Measurements from ENCODE around the gene SNX17.
"Not testable (repeated sequence)": the region's sequence is repeated elsewhere in the genome, so short reads cannot be mapped to it uniquely, and the experiment has no call there.

SNX17 gene, protein sequence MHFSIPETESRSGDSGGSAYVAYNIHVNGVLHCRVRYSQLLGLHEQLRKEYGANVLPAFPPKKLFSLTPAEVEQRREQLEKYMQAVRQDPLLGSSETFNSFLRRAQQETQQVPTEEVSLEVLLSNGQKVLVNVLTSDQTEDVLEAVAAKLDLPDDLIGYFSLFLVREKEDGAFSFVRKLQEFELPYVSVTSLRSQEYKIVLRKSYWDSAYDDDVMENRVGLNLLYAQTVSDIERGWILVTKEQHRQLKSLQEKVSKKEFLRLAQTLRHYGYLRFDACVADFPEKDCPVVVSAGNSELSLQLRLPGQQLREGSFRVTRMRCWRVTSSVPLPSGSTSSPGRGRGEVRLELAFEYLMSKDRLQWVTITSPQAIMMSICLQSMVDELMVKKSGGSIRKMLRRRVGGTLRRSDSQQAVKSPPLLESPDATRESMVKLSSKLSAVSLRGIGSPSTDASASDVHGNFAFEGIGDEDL

DNA sequence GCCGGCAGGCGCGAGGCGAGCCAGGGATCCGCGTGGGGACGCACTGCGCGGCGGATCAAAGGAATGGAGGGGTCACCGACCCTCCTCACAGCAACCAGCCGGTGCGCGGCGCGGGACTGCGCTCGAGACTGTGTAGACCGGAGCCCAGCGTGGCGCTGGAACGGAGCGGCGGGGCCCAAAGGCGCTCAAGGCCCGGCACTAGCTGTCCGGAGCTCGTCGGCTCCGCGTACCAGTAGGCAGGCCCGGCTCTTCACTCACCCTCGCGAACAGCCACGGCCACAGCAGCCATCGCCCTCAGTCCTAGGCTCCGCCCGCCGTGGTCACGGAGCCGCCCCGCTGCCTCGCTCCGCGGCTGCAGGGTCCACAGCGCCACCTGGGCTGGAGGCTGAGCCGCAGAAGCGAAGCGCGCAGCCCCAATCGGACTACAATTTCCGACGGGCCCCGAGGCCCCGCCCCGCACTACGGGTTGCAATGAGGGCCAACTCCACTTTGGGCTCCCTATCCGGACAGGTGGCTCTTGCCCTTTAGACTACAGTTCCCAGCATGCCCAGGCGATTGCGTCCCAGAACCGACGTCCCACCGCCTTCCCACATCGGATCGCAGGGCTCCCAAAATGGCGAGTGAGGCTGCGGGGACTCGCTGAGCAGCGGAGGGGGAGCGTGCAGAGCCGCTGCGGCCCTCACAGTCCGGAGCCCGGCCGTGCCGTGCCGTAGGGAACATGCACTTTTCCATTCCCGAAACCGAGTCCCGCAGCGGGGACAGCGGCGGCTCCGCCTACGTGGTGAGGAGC is at the start of gene SNX17, which contains the start of gene EIF2B4:
Gene SNX17, plus strand, starts transcription at position 591 of the 790 bp plus-strand sequence. Its CDS starts 128 bp downstream, at position 719.
Gene EIF2B4, minus strand, starts transcription at position 313 of the 790 bp plus-strand sequence. Its CDS starts 24 bp downstream, at position 289.
- H3K4me1 Mint-ChIP-seq (ENCODE audit: low read depth) = peaks cover 24% of the 10 kb centered on the region

DNA sequence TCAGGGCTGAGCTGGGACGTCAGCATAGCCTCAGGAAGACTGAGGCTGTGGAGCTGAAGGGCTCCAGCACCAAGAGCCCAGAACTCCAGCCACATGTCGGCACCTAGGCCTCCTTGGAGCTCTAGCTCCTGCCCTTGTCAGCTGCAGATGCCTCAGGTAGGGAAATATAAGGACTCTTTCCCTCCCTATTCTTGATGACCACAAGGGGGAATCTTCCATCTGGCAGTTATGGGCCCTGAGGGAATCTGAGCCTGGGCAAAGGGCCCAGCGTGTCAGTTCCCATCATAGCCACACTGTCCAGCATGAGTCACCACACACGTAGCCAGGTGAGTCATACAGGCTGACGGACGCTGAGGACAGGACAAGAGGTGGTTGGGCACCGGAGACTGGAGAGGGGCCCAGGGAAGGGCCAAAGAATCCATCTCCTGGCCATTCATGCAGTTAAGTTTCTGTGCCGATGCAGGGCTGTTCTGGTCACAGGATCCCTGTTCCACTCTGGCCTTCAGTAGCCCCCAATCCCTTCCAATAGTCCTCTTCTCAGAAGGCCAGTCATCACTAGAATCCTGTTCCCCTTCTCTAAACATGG is 49.4 kb upstream of the SNX17 start:
- Mint-ChIP-seq H3K36me3 (ENCODE audit: low read depth) (peaks cover 11% of the 10 kb centered on the region), H3K9me3 (no peaks in the 10 kb centered on the region), H3K27ac (peak overlapping the region; percentile 38), H3K4me1 (ENCODE audit: low read depth) (peaks cover 15% of the 10 kb centered on the region), H3K4me3 (no peak overlapping the region), H3K27me3 (ENCODE audit: low read depth) (no peaks in the 10 kb centered on the region)
- DNase-seq (ENCODE audit: low spot score) = no peak

More for the DNA sequence above, at the start of gene SNX17, which contains the start of gene EIF2B4:
- Mint-ChIP-seq H3K36me3 (ENCODE audit: low read depth) (peaks cover 55% of the 10 kb centered on the region), H3K27me3 (ENCODE audit: low read depth) (no peaks in the 10 kb centered on the region), H3K4me3 (peak within 1 kb of the TSS; percentile 88), H3K27ac (peak within 1 kb of the TSS; percentile 93), H3K9me3 (no peaks in the 10 kb centered on the region)
- DNase-seq (ENCODE audit: low spot score) = peak; percentile 100

DNA sequence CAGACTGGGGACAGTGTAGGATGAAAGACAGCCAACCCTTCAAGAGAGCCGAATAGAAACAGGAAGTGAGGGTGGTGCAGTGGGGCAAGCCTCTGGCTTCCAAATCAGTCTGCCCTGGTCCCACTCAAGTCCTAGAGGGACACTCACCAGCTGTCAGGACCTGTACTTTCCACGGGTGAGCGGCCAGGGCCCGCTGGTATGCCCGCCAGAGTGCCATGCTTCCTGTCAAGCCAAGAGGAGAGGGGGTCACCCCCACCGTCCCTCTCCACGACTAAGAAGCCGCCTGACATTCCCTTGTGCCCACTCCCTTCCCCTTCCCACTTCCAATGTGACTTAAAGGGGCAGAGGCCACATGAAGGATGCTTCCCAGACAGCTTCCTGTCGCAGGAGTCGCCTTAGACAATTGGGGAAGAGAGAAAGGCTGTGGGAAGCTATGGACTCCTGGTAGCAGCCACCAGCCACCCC is 48.1 kb upstream of the SNX17 start:
- Mint-ChIP-seq H3K36me3 (ENCODE audit: low read depth) (peaks cover 23% of the 10 kb centered on the region), H3K27ac (peak overlapping the region; percentile 97), H3K4me1 (ENCODE audit: low read depth) (peaks cover 15% of the 10 kb centered on the region), H3K4me3 (peak overlapping the region; percentile 99), H3K27me3 (ENCODE audit: low read depth) (no peaks in the 10 kb centered on the region), H3K9me3 (no peaks in the 10 kb centered on the region)
- no peak for DNase-seq (ENCODE audit: low spot score)

DNA sequence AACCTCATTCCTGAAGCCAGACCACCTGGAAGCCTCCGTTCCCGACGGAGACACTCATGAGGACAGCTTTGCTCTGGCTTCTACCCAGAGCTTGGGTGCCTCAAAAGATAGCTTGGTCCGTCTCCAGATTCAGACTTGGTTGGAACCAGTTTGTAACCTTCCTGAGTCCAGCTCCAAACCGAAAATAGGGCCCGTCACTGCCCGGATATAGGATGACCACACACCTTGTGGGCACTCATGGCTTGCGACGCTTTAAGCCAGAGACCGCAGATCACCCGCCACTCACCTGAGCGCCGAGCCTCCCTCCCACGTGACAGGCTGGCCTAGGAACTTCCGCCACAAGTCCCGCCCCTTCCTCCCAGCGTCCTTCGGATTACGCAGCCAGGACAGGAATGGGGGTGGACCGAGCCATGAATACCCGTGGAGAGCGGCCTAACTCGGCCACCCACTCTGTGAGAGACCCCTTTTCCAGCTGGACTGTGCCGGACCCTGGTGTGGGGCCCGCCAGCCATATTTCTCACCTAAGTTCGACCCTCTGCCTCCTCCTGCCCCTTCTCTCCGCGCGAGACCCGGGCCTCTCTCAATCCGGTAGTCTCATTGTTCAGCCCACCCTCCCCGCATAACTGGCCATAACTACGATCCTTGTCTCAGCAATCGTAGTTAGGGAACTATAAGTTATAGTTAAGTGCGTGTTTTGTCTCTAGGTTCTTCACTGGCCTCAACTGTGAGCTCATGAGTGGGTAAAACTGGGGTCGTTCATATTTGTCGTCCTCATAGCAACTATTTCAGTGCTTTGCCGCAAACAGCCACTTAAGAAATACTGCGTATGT is 47.4 kb upstream of the SNX17 start, which contains the start of gene MPV17:
Gene MPV17, minus strand, starts transcription at position 332 of the 830 bp plus-strand sequence. CDS start 580 bp downstream, outside the sequence.
- Mint-ChIP-seq H3K27me3 (ENCODE audit: low read depth) (no peaks in the 10 kb centered on the region), H3K4me1 (ENCODE audit: low read depth) (peaks cover 15% of the 10 kb centered on the region), H3K36me3 (ENCODE audit: low read depth) (peaks cover 26% of the 10 kb centered on the region), H3K9me3 (no peaks in the 10 kb centered on the region), H3K4me3 (peak within 1 kb of the TSS; percentile 99), H3K27ac (peak within 1 kb of the TSS; percentile 97)
- peak; percentile 88 for DNase-seq (ENCODE audit: low spot score)

DNA sequence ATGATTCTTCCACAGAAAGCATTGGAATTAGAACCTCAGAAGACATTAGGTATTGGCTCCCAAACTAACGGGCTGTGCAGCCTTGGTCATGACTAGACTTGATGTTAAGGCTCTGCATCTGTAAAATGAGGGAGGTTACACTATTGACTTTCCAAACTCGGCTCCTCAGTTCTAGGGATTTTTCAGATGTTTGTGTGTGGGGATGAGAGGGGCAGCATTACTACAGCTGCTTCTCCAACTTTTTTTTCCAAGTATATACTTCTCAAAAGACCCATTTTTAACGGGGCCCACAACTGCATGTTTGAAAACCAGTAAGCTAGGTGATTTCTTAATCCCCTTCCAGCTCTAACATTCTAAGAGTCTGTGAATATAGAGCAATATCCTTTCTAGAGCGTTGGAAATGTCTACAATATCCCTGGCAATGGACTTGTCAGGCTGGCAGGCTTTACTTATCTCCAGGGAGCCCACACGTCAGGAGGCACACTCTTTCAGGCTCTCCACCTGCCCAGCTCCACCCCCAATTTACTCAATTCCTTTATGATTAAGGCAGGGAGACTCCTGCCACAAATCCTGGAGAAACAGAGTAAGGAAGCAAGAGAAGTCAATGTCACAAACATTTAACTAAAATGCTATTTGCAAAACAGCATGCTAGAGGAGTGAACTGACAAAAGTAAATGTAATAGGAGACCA is 46.7 kb upstream of the SNX17 start:
- no peaks in the 10 kb centered on the region for H3K27me3 Mint-ChIP-seq (ENCODE audit: low read depth)
- peaks cover 15% of the 10 kb centered on the region for H3K4me1 Mint-ChIP-seq (ENCODE audit: low read depth)
- no peak for DNase-seq (ENCODE audit: low spot score)
- no peaks in the 10 kb centered on the region for H3K9me3 Mint-ChIP-seq
- peak overlapping the region; percentile 97 for H3K27ac Mint-ChIP-seq
- peaks cover 32% of the 10 kb centered on the region for H3K36me3 Mint-ChIP-seq (ENCODE audit: low read depth)
- H3K4me3 Mint-ChIP-seq = peak overlapping the region; percentile 99

DNA sequence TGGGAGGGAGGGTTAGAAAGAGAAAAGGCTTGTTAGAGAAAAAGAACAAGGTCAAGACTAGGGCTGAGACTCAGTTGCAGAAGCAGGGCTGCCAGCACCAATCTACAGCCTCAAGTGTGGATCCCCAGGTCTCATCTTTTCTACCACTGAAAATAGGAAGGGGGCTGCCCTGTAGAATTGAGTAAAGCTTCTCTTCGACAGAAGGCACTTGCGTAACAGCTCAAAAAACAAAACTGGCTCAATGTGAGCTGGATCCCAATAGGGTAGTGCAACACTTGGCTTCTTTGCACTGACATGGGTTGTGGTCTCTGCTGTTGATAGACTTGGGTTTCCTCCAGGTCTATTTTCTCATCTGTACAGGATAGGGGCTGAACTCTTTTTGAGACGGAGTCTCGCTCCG is 45.7 kb upstream of the SNX17 start:
- no peak overlapping the region for H3K4me3 Mint-ChIP-seq
- DNase-seq (ENCODE audit: low spot score) = no peak
- no peaks in the 10 kb centered on the region for H3K9me3 Mint-ChIP-seq
- H3K36me3 Mint-ChIP-seq (ENCODE audit: low read depth) = peaks cover 37% of the 10 kb centered on the region
- H3K27me3 Mint-ChIP-seq (ENCODE audit: low read depth) = no peaks in the 10 kb centered on the region
- H3K4me1 Mint-ChIP-seq (ENCODE audit: low read depth) = peaks cover 15% of the 10 kb centered on the region
- no peak overlapping the region for H3K27ac Mint-ChIP-seq

DNA sequence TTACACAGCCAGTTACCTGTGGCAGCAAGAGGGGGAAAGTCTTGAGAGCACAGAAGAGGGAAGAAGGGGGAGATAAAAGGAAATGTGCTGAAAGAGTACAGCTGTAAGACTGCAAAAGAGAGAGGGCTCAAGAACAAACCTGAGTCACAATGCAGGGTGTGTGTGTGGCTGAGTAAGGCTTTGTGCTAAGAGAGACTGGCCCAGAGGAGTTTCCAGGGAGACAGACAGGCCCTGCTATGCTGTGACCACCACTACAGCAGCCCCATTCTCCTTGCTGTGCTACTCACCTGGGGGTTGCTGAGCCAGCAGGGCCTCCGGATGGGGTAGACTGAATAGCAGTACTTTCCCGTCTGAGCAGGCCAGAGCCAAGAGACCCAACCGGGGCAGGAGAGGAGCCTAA is 35.1 kb upstream of the SNX17 start:
- H3K27me3 Mint-ChIP-seq (ENCODE audit: low read depth) = no peaks in the 10 kb centered on the region
- no peak overlapping the region for H3K4me3 Mint-ChIP-seq
- no peak for DNase-seq (ENCODE audit: low spot score)
- no peaks in the 10 kb centered on the region for H3K9me3 Mint-ChIP-seq
- H3K27ac Mint-ChIP-seq = no peak overlapping the region
- peaks cover 44% of the 10 kb centered on the region for H3K36me3 Mint-ChIP-seq (ENCODE audit: low read depth)
- no peaks in the 10 kb centered on the region for H3K4me1 Mint-ChIP-seq (ENCODE audit: low read depth)

DNA sequence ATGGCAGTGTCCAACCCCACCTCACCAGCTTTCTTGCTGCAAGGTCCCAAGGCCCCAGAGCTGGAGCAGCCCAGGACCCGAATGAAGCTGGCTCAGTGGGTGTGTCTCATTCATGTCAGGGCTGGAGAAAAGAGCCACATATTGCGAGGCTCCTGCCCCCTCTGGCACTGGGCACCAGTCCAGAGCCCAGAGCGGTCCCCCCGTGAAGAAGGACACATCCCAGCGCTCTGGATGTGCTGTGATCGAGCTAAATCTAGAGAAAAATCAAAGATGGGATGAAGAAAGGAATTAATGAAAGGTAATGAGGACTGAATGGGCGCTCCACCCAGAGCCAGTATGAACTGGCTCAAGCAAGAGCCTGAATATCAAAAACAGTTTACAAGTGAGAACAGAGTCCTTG is 34.2 kb upstream of the SNX17 start:
- H3K36me3 Mint-ChIP-seq (ENCODE audit: low read depth) = peaks cover 49% of the 10 kb centered on the region

DNA sequence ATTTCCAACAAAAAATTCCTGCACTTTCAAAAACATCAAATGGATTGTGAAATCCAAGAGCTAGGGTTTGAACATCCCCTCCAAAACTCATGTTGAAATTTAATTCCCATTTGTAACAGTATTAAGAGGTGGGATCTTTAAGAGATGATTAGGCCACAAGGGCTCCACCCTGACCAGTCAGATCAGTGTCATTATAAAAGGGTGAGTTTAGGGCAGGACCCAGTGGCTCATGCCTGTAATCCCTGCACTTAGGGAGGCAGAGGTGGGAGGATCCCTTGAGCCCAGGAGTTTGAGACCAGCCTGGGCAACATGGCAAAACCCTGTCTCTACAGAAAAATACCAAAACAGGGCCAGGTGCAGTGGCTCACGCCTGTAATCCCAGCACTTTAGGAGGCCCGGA is 22.8 kb upstream of the SNX17 start:
- H3K4me1 Mint-ChIP-seq (ENCODE audit: low read depth) = peaks cover 11% of the 10 kb centered on the region

More for the DNA sequence above, 34.2 kb upstream of the SNX17 start:
- no peak overlapping the region for H3K27ac Mint-ChIP-seq
- H3K27me3 Mint-ChIP-seq (ENCODE audit: low read depth) = no peaks in the 10 kb centered on the region
- H3K4me1 Mint-ChIP-seq (ENCODE audit: low read depth) = no peaks in the 10 kb centered on the region
- no peak overlapping the region for H3K4me3 Mint-ChIP-seq
- no peak for DNase-seq (ENCODE audit: low spot score)
- no peaks in the 10 kb centered on the region for H3K9me3 Mint-ChIP-seq

DNA sequence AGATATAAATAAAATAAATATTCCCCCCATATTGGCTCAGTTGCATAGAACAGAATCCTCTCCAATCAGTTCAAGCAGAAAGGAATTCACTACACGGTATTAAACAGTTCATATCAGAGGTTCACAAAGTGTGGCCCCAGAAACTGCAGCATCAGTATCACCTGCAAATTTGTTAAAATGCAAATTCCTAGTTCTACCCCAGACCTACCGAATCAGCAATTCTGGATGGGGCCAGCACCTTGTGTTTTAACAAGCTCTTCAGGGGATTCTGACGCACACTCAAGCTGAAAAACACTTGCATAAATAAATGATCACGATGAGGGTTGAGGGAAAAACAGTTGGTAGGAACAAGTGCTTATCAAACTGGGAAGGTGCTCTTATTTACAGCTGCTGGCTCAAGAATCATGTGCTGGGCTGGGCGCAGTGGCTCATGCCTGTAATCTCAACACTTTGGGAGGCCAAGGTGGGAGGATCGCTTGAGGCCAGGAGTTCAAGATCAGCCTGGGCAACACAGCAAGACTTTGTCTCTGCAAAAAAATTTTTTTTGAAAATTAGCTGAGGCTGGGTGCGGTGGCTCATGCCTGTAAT is 20.2 kb upstream of the SNX17 start:
- Mint-ChIP-seq H3K27ac (no peak overlapping the region), H3K4me1 (ENCODE audit: low read depth) (peaks cover 22% of the 10 kb centered on the region), H3K27me3 (ENCODE audit: low read depth) (no peaks in the 10 kb centered on the region), H3K9me3 (no peaks in the 10 kb centered on the region), H3K36me3 (ENCODE audit: low read depth) (peaks cover 28% of the 10 kb centered on the region), H3K4me3 (no peak overlapping the region)
- no peak for DNase-seq (ENCODE audit: low spot score)

More for the DNA sequence above, 22.8 kb upstream of the SNX17 start:
- no peak overlapping the region for H3K27ac Mint-ChIP-seq
- no peak overlapping the region for H3K4me3 Mint-ChIP-seq
- H3K9me3 Mint-ChIP-seq = no peaks in the 10 kb centered on the region
- peaks cover 27% of the 10 kb centered on the region for H3K36me3 Mint-ChIP-seq (ENCODE audit: low read depth)
- no peaks in the 10 kb centered on the region for H3K27me3 Mint-ChIP-seq (ENCODE audit: low read depth)
- DNase-seq (ENCODE audit: low spot score) = no peak

DNA sequence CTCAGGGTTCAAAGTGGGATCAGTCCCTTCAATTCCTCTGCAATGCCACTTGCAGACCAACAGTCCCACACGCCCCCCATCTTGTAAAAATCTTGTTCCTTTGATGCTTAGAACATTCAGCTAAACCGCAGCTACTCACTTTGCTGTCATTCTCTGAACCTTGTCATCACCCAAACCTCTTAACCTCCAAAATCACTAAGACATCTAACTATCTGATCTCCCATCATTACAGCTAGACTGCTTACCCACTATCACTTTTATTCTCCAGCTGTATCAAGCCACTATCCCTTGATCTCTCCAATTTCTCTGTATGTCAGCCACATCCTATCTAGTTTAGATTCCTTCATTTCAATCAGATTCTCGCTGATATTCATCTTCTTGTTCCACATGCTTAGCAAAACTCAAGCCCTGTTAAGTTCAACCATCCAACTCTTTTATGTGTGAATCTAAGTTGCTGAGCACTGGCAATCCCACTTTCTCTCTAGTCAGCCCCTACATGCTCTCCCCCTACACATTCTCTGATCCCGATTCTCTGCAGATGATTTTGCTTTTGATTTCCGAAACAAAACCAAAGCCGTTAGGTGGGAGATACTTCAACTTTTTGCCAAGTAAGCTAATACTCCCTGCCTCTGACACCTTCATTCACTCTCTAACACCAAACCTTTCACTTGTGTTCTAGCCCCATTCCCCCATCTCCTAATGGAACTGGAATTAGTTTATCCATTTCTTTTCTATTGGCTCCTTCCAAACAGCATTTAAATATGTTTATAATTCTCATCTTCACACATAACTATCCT is 18.4 kb upstream of the SNX17 start:
- peaks cover 27% of the 10 kb centered on the region for H3K36me3 Mint-ChIP-seq (ENCODE audit: low read depth)

DNA sequence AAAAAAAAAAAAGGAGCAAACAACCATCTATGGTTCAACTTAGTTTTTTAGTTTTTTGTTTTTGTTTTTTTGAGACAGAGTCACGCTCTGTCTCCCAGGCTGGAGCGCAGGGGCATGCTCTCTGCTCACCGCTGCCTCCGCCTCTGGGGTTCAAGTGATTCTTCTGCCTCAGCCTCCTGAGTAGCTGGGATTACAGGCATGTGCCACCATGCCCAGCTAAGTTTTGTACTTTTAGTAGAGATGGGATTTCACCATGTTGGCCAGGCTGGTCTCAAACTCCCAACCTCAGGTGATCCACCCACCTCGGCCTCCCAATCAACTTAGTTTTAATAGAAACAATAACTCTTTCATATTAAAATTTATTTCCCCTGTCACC is 17.0 kb upstream of the SNX17 start:
- Mint-ChIP-seq H3K4me1 (ENCODE audit: low read depth) (peaks cover 36% of the 10 kb centered on the region), H3K36me3 (ENCODE audit: low read depth) (peaks cover 23% of the 10 kb centered on the region)
- H3K9me3 Mint-ChIP-seq; H3K4me3 Mint-ChIP-seq; H3K27ac Mint-ChIP-seq; H3K27me3 Mint-ChIP-seq (ENCODE audit: low read depth); DNase-seq (ENCODE audit: low spot score): not testable (repeated sequence)

More for the DNA sequence above, 18.4 kb upstream of the SNX17 start:
- DNase-seq (ENCODE audit: low spot score) = peak; percentile 27
- Mint-ChIP-seq H3K9me3 (no peaks in the 10 kb centered on the region), H3K4me3 (peak overlapping the region; percentile 34), H3K4me1 (ENCODE audit: low read depth) (peaks cover 28% of the 10 kb centered on the region), H3K27ac (peak overlapping the region; percentile 66), H3K27me3 (ENCODE audit: low read depth) (no peaks in the 10 kb centered on the region)
